ENCODE results near the gene GPC6.
"Not testable (repeated sequence)": the region's sequence is repeated elsewhere in the genome, so short reads cannot be mapped to it uniquely, and the experiment has no call there.

GPC6 gene

DNA sequence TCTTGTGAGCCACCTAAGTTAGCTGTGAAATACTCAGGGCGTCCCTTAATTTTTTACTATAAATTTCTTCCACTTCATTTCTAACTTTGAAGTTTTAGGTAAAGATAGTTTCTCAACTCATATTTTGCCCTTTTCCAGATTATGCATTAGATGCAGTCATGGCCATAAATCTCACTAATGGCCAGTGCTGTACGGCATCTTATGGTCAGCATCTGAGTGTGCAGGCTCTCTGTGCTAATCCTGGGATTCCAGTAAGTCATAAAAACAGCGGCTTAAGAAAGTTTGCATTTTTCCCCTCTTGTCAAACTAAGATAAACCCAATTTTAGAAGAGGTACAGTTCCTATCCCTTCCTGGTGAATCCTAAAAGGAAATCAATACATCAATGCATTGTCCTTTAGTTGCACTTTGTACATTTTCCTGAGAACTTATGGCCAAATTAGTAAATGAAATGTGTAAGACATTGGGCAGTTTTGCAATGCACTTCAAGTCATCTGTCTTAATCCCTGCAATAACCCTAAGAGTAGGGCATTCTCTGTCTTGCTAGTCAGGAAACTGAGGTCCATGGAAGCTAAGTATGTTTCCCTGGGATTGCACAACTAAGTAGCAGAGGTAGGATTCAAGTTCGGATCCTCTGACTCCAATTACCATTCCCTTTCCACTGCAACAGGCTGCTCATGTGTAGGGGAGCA is 1106.7 kb downstream of the GPC6 start:
- DNase-seq (ENCODE audit: low read depth in 1 of 2, low spot score in 1 of 2) = no peak

DNA sequence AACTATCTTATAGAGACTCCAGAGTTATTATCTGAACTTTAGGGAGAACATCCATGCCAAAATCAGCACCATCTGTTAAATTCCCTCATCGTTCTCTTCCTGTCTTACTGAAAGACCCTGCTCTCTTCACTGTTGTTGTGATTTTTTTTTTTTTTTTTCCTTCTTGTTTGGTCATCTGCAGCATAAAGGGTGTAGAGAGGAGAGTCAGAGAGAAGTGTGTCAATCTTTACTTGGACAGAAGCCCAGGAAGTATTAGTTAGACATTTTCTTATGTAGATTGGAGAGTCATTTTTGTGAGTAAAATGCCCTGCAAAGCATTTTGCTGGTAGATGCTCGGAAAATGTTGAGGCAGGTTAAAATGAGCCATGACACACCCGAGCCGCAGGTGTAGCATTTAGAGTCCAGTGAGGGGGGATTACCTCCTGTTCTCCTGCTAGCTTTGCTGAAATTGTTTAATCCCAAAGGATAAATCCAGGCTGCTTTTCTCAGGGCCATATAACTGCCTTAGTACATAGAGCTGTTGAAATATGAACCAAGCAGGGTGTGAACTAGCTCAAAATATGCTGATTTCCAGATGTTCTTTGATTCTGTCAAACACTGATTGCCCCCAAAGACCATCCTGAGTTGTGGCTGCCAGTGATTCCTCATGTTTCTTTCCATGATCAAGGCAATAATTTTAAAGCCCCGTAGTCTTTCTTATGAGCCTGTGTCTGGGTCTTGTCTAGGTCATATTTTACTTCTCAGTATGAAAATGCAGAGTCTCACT is 1109.3 kb downstream of the GPC6 start:
- no peak for DNase-seq (ENCODE audit: low read depth in 1 of 2, low spot score in 1 of 2)

DNA sequence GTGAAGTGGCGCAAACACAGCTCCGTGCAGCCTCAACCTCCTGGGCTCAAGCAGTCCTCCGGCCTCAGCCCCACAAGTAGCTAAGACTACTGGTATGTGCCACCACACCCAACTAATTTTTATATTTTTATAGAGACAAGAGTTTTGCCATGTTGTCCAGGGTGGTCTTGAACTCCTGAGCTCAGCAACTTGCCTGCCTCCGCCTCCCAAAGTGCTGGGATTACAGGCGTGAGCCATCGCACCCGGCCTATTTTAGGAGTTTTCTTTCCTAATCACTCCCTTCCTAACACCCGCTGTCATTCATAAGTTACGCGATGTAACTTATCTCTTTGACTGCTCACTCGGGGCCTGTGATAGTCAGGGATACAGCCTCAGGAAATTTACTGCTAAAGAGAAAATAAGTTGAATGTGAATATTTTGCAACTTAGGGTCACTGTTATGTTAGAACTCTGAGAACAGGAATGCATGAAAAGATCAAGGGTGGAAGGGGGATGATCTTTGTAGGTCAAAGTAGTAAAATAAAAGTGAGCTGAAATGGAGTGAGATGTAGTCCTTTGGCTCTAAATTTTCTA is 1112.6 kb downstream of the GPC6 start:
- DNase-seq (ENCODE audit: low read depth in 1 of 2, low spot score in 1 of 2) = no peak

DNA sequence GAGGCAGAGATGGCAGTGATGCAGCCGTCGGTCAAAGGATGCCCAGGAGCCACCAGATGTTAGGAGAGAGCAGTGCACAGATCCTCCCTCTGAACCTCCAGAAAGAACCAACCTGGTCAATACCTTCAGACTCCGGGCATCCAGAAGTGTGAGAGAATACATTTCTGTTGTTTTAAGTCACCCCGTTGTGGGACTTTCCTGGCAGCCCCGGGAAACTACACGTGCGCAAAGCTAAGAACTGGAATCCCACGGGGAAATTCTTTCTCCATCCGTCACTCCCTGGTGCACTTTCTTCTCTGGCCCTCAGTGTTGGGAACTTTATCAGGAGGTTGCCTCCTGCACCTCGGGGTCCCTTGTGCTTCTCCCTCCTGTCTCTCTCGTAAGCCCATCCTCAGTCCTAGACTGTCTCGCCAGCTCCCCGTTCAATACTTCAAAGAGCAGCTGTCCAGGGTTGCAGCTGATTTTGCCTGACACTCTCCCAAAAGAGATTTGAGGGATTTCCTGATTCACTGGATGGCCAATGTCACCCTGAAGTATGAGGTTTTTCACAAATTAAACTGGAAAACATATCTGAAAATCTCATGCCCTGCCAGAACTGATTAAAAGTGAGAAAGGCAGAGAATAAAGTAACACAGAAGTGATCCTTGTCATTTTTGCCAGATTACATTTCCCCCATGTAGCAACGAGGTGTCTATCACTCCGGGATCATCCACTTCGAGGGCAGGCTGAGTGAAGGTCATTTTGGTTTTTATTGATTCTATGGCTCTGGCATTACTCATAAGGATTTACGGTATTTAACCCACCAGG is 1116.0 kb downstream of the GPC6 start:
- DNase-seq (ENCODE audit: low read depth in 1 of 2, low spot score in 1 of 2) = no peak

- no peak for DNase-seq (ENCODE audit: low read depth in 1 of 2, low spot score in 1 of 2)
These were observed 1116.6 kb downstream of the GPC6 start for GRCh38 chr13:94343243-94343585.

DNA sequence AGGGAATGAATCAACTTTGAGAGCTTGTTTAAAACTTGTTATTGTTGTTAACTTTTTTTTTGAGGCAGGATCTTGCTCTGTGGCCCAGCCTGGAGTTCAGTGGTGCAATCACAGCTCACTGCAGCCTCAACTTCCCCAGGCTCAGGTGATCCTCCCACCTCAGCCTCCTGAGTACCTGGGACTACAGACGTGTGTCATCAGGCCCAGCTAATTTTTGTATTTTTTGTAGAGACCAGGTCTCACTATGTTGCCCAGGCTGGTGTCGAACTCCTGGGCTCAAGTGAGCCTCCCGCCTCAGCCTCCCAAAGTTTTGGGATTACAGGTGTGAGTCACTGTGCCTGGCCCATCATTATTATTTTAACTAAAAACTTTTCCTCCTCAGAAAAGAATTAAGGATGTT is 1117.1 kb downstream of the GPC6 start:
- not testable (repeated sequence) for DNase-seq (ENCODE audit: low read depth in 1 of 2, low spot score in 1 of 2)

DNA sequence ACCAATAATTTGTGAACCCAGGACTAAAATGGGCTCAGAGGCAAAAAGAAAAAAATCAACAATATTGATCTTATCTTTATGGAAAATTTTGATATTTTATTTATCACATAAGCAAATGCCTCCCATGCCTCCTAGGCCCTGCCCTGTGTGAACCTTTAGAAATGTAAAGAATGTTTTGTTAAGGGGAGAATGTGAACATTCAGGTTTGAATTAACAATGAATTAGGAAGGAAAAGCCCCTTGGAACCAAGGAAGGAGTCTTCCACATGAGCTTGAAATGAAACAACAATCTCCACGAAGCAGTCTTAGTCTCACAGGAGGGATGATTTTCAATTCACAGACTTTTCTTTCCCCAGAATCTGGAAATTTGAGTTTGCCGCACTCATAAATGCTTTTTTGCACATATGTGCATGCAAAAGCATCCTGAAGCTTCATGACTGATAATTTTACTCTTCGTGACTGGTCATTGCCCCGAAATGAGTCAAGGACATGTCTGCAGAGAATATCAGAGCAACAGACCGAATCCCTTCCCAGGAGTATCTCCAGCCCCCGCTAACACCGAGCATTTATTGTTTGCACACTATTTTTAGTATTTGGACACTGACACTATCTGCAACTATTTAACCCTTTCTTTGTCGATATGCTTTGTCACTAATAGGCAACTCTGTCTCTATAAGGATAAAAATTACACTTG is 1117.7 kb downstream of the GPC6 start:
- DNase-seq (ENCODE audit: low read depth in 1 of 2, low spot score in 1 of 2) = no peak

DNA sequence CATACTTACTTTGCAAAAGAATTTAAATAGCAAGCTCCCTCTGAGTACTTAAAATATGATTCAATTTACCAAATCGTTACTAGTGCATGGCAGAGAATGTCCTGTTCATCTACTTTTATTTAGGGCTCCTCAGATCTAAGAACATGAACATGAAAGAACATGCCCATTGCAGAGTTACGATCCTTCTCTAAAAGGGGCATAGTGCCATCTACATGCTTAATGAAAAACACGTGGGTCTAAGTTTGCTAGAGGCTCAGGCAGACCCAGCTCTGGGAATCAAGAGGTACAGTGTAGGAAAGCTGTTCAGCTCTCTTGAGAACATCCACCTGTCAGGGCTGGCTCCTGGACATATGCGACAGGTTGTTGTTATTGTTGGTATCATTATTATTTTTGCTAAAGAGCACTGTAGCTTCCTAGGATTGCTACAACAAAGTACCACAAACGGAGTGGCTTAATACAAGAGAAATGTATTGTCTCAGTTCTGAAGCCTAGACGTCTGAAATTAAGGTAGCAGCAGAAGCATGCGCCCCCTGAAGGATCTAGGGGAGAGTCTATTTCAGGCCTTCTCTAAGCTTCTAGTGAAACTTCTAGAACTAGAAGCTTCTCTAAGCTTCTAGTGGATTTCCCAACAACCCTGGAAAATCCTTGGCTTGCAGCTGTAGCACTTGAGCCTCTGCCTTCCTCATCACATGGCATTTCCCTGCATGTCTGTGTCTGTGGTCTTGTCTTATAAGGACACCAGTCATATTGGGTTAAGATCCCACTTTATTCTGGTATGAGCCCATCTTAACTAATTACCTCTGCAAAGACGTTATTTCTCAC is 1119.0 kb downstream of the GPC6 start:
- DNase-seq (ENCODE audit: low read depth in 1 of 2, low spot score in 1 of 2) = no peak

DNA sequence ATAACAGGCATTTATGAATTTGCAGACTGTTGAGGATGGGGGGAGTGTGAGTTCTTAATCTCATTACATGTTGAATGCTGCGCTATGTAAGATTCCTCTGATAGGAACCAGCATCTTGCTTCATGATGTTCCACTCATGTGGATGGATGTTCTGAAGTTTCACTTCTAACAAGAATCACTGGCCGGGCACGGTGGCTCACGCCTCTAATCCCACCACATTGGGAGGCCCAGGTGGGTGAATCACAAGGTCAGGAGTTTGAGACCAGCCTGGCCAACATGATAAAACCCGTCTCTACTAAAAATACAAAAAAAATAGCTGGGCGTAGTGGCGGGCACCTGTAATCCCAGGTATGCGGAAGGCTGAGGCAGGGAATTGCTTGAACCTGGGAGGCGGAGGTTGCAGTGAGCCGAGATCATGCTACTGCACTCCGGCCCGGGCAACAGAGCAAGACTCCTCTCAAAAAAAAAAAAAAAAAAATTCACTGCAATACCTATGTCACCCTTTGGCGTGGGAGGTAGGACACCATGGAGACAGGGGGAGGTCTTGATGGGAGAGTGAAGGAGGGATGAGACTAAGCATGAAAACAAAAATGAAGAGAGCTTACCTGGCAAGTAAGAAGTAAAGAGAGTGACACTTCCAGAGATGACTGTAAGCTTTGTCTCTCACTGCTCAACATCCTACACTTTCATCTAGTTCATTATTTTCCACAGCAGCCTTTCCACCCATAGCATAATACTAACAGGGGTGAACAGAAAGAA is 1119.8 kb downstream of the GPC6 start:
- peak in 1 of 2 donors; percentile 6 for DNase-seq (ENCODE audit: low read depth in 1 of 2, low spot score in 1 of 2)

DNA sequence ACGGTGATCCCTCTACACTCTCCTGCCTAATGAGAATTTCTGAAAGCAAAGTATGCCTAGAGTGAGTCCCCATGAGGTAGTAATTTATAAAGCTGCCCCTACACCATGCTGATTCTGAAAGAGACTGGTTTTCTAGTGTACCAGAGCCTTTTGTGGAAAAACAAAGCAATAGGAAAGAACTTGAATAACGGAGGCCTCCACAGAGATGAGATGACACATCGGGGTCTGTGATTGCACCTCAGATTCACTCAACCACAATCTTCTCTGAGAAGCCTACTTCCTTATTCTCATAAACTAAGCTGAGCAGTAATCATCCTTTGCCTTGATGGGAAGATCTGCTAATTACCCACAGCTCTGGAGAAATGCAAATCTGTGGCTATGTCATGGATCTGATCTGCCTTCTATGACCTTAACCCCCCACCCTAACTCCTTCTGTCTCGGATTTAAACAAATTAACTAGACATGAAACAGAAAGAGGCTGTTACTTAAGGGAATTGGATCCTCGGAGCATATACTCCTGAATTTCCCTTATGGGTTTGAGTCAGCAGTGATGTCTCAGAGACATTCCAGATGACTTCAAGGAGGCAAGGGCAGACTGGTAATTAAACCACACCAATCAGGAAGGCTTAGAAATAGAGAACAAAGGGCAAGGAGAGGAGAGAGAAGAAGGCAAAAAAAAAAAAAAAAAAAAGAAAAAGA is 1124.8 kb downstream of the GPC6 start:
- DNase-seq (ENCODE audit: low read depth in 1 of 2, low spot score in 1 of 2) = no peak

- DNase-seq (ENCODE audit: low read depth in 1 of 2, low spot score in 1 of 2) = no peak
These were observed 1125.5 kb downstream of the GPC6 start for GRCh38 chr13:94352057-94352456.

DNA sequence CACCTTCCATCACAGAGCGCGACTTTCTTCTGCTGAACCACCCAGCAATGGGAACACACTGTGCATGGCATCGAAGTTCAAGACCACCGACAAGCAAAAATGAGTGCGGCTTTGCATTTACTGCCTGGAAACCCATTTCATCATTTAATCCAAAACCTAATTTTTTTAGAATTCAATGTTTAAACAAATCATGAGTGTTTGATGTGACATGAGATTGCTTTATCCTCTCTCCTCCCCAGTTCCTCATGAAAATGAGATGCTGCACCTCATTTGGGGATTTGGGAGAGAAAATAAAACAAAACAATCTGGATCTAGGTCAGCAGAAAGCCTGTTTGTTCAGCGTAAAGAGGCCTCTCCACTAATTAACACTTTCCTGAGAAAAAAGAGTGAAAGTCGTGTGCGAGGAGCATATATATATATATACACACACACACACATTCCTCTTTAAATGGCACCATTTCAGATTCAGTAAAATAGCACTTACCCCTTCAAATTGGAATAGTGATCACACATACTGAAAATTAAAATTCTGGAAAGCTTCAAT is 1126.6 kb downstream of the GPC6 start:
- DNase-seq (ENCODE audit: low read depth in 1 of 2, low spot score in 1 of 2) = no peak

DNA sequence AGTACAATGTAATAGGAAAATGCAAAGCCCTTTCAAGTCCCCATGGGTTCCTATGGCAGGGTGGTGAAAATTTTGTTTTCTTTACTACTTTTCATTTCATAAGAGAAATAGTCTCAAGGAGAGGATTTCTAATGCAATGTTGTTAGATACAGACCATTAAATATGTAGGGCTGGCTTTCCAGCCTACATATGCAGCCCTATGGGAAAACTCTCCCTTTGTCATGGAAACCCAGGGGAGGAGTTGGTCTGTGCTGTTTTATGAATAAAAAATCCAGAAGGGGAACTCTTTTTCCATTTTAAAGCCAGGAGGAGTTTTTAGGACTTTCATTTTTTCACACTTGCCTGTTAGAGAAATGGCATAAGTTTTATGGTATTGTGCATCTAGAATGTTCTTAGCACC is 1133.3 kb downstream of the GPC6 start:
- DNase-seq (ENCODE audit: low read depth in 1 of 2, low spot score in 1 of 2) = no peak

- DNase-seq (ENCODE audit: low read depth in 1 of 2, low spot score in 1 of 2) = peak; percentile 5 to 16
These were observed 1135.9 kb downstream of the GPC6 start for GRCh38 chr13:94362411-94362909.

DNA sequence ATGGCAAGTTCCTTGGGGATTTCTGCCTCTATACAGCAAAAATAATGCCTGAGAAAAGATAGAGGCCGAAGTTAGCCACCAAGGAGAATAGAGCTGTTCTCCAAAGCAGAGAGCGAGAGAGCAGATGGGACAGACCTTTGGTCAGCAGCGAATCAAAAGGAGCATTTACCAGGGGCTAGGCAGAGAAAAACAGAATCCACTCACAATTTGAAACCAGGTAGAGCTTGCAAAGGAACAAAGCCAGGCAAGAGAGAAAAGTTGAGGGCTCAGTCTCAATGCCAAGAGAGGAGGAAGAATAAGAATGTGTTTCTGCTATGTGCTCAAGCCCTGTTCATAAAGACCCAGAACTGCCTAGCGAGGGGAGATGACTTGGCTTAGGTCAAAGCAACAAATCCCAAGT is 1140.1 kb downstream of the GPC6 start:
- DNase-seq (ENCODE audit: low read depth in 1 of 2, low spot score in 1 of 2) = no peak

DNA sequence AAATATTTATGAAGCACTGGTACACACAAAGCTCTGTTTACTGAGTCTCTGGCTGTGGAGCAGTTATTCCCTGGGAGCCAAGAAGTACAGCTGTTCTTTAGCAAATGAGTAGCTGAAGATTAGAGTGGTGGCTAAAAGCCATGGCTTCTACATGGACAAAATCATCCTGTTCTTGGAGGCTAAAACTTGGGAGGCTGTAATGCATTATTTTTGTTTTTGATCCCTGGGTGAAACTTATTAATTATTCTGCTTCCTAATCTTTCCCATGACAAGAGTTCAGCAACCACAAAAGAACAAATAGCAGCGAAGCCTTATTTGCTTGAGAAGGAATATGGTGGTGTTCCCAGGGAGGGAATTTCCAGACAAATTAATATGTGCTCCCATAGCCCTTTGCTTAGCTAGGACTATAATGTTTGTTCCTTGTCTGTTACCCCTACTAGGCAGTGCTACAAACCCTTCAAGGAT is 1143.4 kb downstream of the GPC6 start:
- no peak for DNase-seq (ENCODE audit: low read depth in 1 of 2, low spot score in 1 of 2)

DNA sequence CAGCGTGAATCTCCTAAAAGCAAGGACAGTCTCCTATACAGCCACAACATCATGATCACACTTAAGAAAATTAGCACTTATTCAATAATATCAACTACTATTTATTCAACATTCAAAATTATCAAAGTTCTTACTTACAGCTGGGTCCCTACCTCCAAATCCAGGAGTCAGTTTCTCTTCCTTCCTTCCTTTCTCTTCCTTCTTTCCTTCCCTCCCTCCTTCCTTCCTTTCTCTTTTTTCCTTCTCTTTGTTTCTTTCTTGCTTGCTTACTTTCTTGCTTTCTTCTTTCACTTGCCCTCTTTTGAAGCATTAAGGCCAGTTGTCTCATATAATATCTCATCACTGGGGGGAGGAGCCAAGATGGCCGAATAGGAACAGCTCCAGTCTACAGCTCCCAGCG is 1145.2 kb downstream of the GPC6 start:
- no peak for DNase-seq (ENCODE audit: low read depth in 1 of 2, low spot score in 1 of 2)

DNA sequence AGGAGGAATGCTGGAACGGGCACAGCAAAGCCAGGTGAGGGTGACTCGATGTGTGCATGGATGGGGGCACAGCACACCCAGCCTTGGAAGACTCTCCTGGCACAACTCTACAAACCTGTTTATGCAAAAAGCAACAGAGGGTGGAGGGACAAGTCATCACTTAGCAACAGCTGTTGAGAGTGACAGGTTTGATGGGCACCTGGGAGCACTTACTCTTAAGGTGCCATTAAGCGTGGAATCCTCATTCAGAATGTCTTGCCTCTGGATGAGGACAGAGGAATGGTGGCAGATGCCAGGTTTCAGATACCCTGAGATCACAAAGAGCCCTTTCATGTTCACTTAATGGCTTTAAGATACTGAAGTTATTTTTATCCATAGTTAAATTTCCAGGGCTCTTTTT is 1155.9 kb downstream of the GPC6 start:
- no peak for DNase-seq (ENCODE audit: low read depth in 1 of 2, low spot score in 1 of 2)
